GM19438 (cell line): ENCODE measurements around the gene TLNRD1.
"Not testable (repeated sequence)": the region's sequence is repeated elsewhere in the genome, so short reads cannot be mapped to it uniquely, and the experiment has no call there.

Experiments
- ATAC-seq: cut with Tn5 transposase; IDR thresholded peaks from one replicate; pipeline ENCODE4 v1.9.1; 2021; ENCODE audit warnings: low read depth; ENCODE audit not compliant: unreplicated experiment

Gene TLNRD1

GRCh38 chr15:81000624-81001151 lies at the start of gene TLNRD1:
Gene TLNRD1 (plus strand): TSS chr15:81000923. CDS start chr15:81002272, 1,349 bp downstream.
- ATAC-seq = peak; percentile 58

- ATAC-seq = no peak
These were observed 48.8 kb upstream of the TLNRD1 start for GRCh38 chr15:80951941-80952340.

- ATAC-seq = no peak
These were observed 47.4 kb upstream of the TLNRD1 start for GRCh38 chr15:80953001-80953952.

- ATAC-seq = no peak
These were observed 46.6 kb upstream of the TLNRD1 start for GRCh38 chr15:80953953-80954778.

GRCh38 chr15:80955571-80956452 lies 44.9 kb upstream of the TLNRD1 start:
- ATAC-seq = not testable (repeated sequence)

GRCh38 chr15:80957556-80957955 lies 43.2 kb upstream of the TLNRD1 start:
- no peak for ATAC-seq

GRCh38 chr15:80957976-80958375 lies 42.7 kb upstream of the TLNRD1 start:
- ATAC-seq = no peak

- no peak for ATAC-seq
These were observed 41.8 kb upstream of the TLNRD1 start for GRCh38 chr15:80958818-80959495.

- not testable (repeated sequence) for ATAC-seq
These were observed 35.3 kb upstream of the TLNRD1 start for GRCh38 chr15:80965454-80965853.

- ATAC-seq = no peak
These were observed 34.1 kb upstream of the TLNRD1 start for GRCh38 chr15:80966431-80967197.

GRCh38 chr15:80967451-80967850 lies 33.3 kb upstream of the TLNRD1 start:
- no peak for ATAC-seq

GRCh38 chr15:80967991-80968510 lies 32.7 kb upstream of the TLNRD1 start:
- ATAC-seq = no peak

- no peak for ATAC-seq
These were observed 31.4 kb upstream of the TLNRD1 start for GRCh38 chr15:80969316-80969715.

- ATAC-seq = peak; percentile 72
These were observed 30.6 kb upstream of the TLNRD1 start for GRCh38 chr15:80970018-80970657.

GRCh38 chr15:80970658-80971057 lies 30.1 kb upstream of the TLNRD1 start:
- no peak for ATAC-seq

- no peak for ATAC-seq
These were observed 29.6 kb upstream of the TLNRD1 start for GRCh38 chr15:80971143-80971542.

GRCh38 chr15:80972276-80972675 lies 28.4 kb upstream of the TLNRD1 start:
- ATAC-seq = no peak

GRCh38 chr15:80974914-80975313 lies 25.8 kb upstream of the TLNRD1 start:
- no peak for ATAC-seq
